HEK293 (cell line): ENCODE results near the gene MAML1.

Experiments
- CTCF ChIA-PET: fragments of 350-600 bp; formaldehyde crosslinking; extraction: SDS; loops from one replicate; lab custom pipeline; 2021; ENCODE audit warnings: antibody characterized with exemption; lab: Yijun Ruan, JAX
- POLR2A ChIA-PET: fragments of 300-600 bp; formaldehyde crosslinking; extraction: SDS; loops from one replicate; lab custom pipeline; 2020; ENCODE audit warnings: antibody characterized with exemption, inconsistent platforms; lab: Yijun Ruan, JAX
- H3K27ac ChIP-seq: fragments of 200-500 bp; sonication (Bioruptor generic); 2 replicates; pipeline ENCODE4 v1.5.1; 2014; ENCODE audit warnings: low read depth, low read length, control low read depth, inconsistent platforms; ENCODE audit errors: extremely low read depth
- H3K36me3 ChIP-seq, 2 experiments: fragments of 200-500 bp in 1 of 2; sonication (Bioruptor generic) in 1 of 2; 1 replicate in 1 of 2; 2 replicates in 1 of 2; pipeline ENCODE4 v1.5.1; 2014 to 2017; ENCODE audit warnings: inconsistent platforms in 2 of 2, low read length in 2 of 2; ENCODE audit not compliant: control insufficient read depth in 2 of 2, insufficient read depth in 1 of 2
- H3K4me1 ChIP-seq: fragments of 200-500 bp; sonication (Bioruptor generic); 2 replicates; pipeline ENCODE4 v1.5.1; 2014; ENCODE audit warnings: mild to moderate bottlenecking, low read length, inconsistent platforms; ENCODE audit not compliant: control insufficient read depth, insufficient read depth
- H3K4me3 ChIP-seq: 2 replicates; pipeline ENCODE4 v1.5.1; 2011; ENCODE audit warnings: low read depth, mild to moderate bottlenecking, control low read depth, low read length, moderate library complexity
- H3K9me3 ChIP-seq: fragments of 200-500 bp; sonication (Bioruptor generic); 2 replicates; pipeline ENCODE4 v1.5.1; 2014; ENCODE audit warnings: low read depth, low read length, inconsistent platforms; ENCODE audit not compliant: control insufficient read depth, insufficient read depth
- ATF2 ChIP-seq: fragments of 450-650 bp; formaldehyde crosslinking; IDR thresholded peaks from 2 replicates; pipeline ENCODE4 v1.5.1; 2016; ENCODE audit warnings: missing biosample characterization, missing genetic modification characterization, low read depth
- ELK4 ChIP-seq: IDR thresholded peaks from 2 replicates; pipeline ENCODE4 v1.6.1; 2011; ENCODE audit warnings: mild to moderate bottlenecking, low read depth, low read length, borderline replicate concordance
- IKZF3 ChIP-seq: fragments of 450-650 bp; IDR thresholded peaks from 2 replicates; pipeline ENCODE4 v1.5.0; 2018; ENCODE audit warnings: missing biosample characterization, mild to moderate bottlenecking, missing genetic modification characterization, moderate library complexity
- INSM2 ChIP-seq: fragments of 450-650 bp; formaldehyde crosslinking; IDR thresholded peaks from 2 replicates; pipeline ENCODE4 v1.5.1; 2016; ENCODE audit warnings: missing biosample characterization, missing genetic modification characterization
- MYNN ChIP-seq: fragments of 450-650 bp; formaldehyde crosslinking; IDR thresholded peaks from 2 replicates; pipeline ENCODE4 v1.5.1; 2016; ENCODE audit warnings: missing biosample characterization, missing genetic modification characterization, borderline replicate concordance
- OSR2 ChIP-seq: fragments of 450-650 bp; formaldehyde crosslinking; IDR thresholded peaks from 2 replicates; pipeline ENCODE4 v1.5.1; 2016; ENCODE audit warnings: missing biosample characterization, missing genetic modification characterization
- SCRT2 ChIP-seq: fragments of 450-650 bp; formaldehyde crosslinking; IDR thresholded peaks from 2 replicates; pipeline ENCODE4 v1.5.1; 2016; ENCODE audit warnings: missing biosample characterization, missing genetic modification characterization
- ZFP41 ChIP-seq: fragments of 450-650 bp; formaldehyde crosslinking; IDR thresholded peaks from 2 replicates; pipeline ENCODE4 v1.5.1; 2016; ENCODE audit warnings: missing biosample characterization, missing genetic modification characterization, borderline replicate concordance
- ZNF157 ChIP-seq: fragments of 450-650 bp; formaldehyde crosslinking; IDR thresholded peaks from 2 replicates; pipeline ENCODE4 v1.5.1; 2016; ENCODE audit warnings: missing biosample characterization, missing genetic modification characterization
- ZNF184 ChIP-seq: fragments of 450-650 bp; IDR thresholded peaks from 2 replicates; pipeline ENCODE4 v1.5.1; 2018; ENCODE audit warnings: missing biosample characterization, mild to moderate bottlenecking, missing genetic modification characterization
- ZNF2 ChIP-seq: fragments of 450-650 bp; formaldehyde crosslinking; IDR thresholded peaks from 2 replicates; pipeline ENCODE4 v1.5.1; 2016; ENCODE audit warnings: missing biosample characterization, missing genetic modification characterization
- ZNF350 ChIP-seq: fragments of 450-650 bp; formaldehyde crosslinking; IDR thresholded peaks from 2 replicates; pipeline ENCODE4 v1.5.0; 2017; ENCODE audit warnings: missing biosample characterization, mild to moderate bottlenecking, missing genetic modification characterization
- ZNF366 ChIP-seq: fragments of 450-650 bp; formaldehyde crosslinking; conservative IDR thresholded peaks from 2 replicates; pipeline ENCODE4 v1.5.1; 2016; ENCODE audit warnings: missing biosample characterization, missing genetic modification characterization
- ZNF37A ChIP-seq: fragments of 450-650 bp; IDR thresholded peaks from 2 replicates; pipeline ENCODE4 v1.5.1; 2018; ENCODE audit warnings: missing biosample characterization, missing genetic modification characterization
- ZNF518A ChIP-seq: fragments of 450-650 bp; formaldehyde crosslinking; conservative IDR thresholded peaks from 2 replicates; pipeline ENCODE4 v1.5.1; 2016; ENCODE audit warnings: low read depth, missing biosample characterization, missing genetic modification characterization
- ZNF571 ChIP-seq: fragments of 450-650 bp; formaldehyde crosslinking; IDR thresholded peaks from 2 replicates; pipeline ENCODE4 v1.5.0; 2017; ENCODE audit warnings: missing biosample characterization, missing genetic modification characterization
- ZNF580 ChIP-seq: fragments of 450-650 bp; formaldehyde crosslinking; IDR thresholded peaks from 2 replicates; pipeline ENCODE4 v1.5.1; 2016; ENCODE audit warnings: missing biosample characterization, missing genetic modification characterization
- ZNF658 ChIP-seq: fragments of 450-650 bp; formaldehyde crosslinking; IDR thresholded peaks from 2 replicates; pipeline ENCODE4; 2016; ENCODE audit warnings: missing biosample characterization, missing genetic modification characterization
- ZNF660 ChIP-seq: fragments of 450-650 bp; IDR thresholded peaks from 2 replicates; pipeline ENCODE4 v1.5.1; 2018; ENCODE audit warnings: missing biosample characterization, mild to moderate bottlenecking, missing genetic modification characterization
- ZSCAN30 ChIP-seq: fragments of 450-650 bp; IDR thresholded peaks from 2 replicates; pipeline ENCODE4 v1.5.1; 2018; ENCODE audit warnings: missing biosample characterization, mild to moderate bottlenecking, missing genetic modification characterization, moderate library complexity
- ZSCAN5A ChIP-seq: fragments of 450-650 bp; formaldehyde crosslinking; IDR thresholded peaks from 2 replicates; pipeline ENCODE4 v1.5.1; 2016; ENCODE audit warnings: missing biosample characterization, missing genetic modification characterization

MAML1 gene

GRCh38 chr5:179777909-179778308, 45.3 kb downstream of the MAML1 start:
- Histone ChIP-seq H3K9me3 (no peaks in the 10 kb centered on the region), H3K4me1 (no peaks in the 10 kb centered on the region), H3K27ac (no peak overlapping the region), H3K4me3 (no peak overlapping the region), H3K36me3 (peaks cover 5 to 75% of the 10 kb centered on the region in 2 experiments; a peak in 2 of 3 replicates)
- ChIA-PET POLR2A (interaction anchor here (0.6 to 0.8 kb wide), 2 partner anchors 43 to 117 kb away, joined by 3 read pairs; partner anchors contain the start of gene SQSTM1), CTCF (interaction anchor here (2.1 kb wide), 1 partner anchor 14 kb away, joined by 17 read pairs; no protein-coding TSS in a partner anchor)
- TF ChIP-seq INSM2 (no peak), IKZF3 (tag by site-specific recombination) (no peak)

GRCh38 chr5:179778591-179778990, 46.0 kb downstream of the MAML1 start:
- ChIA-PET CTCF (interaction anchor here (0.6 kb wide), 1 partner anchor 31 kb away, joined by 3 read pairs; no protein-coding TSS in a partner anchor), POLR2A (no interaction called here)
- H3K4me3 ChIP-seq = no peak overlapping the region
- peaks cover 4 to 68% of the 10 kb centered on the region in 2 experiments; a peak in 2 of 3 replicates for H3K36me3 ChIP-seq
- no peaks in the 10 kb centered on the region for H3K4me1 ChIP-seq
- TF ChIP-seq MYNN (tag by site-specific recombination) = no peak
- TF ChIP-seq ZNF660 (tag by site-specific recombination) = no peak
- no peak for TF ChIP-seq ZSCAN30 (tag by site-specific recombination)
- no peak for TF ChIP-seq ZNF157
- TF ChIP-seq ZNF366 (tag by site-specific recombination) = no peak
- TF ChIP-seq ELK4 = no peak
- no peak for TF ChIP-seq ZNF350 (tag by site-specific recombination)
- no peak for TF ChIP-seq ATF2 (tag by site-specific recombination)
- no peak for TF ChIP-seq ZNF580
- TF ChIP-seq ZNF184 = no peak
- TF ChIP-seq OSR2 (tag by site-specific recombination) = no peak
- no peak for TF ChIP-seq ZNF571 (tag by site-specific recombination)
- TF ChIP-seq SCRT2 (tag by site-specific recombination) = no peak
- no peak for TF ChIP-seq ZNF37A (tag by site-specific recombination)
- TF ChIP-seq ZNF2 (tag by site-specific recombination) = no peak
- no peak for TF ChIP-seq ZNF658 (tag by site-specific recombination)
- TF ChIP-seq ZNF518A (tag by site-specific recombination) = no peak
- no peak for TF ChIP-seq ZFP41 (tag by site-specific recombination)
- TF ChIP-seq ZSCAN5A = no peak
- TF ChIP-seq INSM2 = no peak
- H3K27ac ChIP-seq = no peak overlapping the region
- H3K9me3 ChIP-seq = no peaks in the 10 kb centered on the region
